GM18502 (cell line): ENCODE results near the gene FERMT3.

Experiments
- ATAC-seq: cut with Tn5 transposase; IDR thresholded peaks from one replicate; pipeline ENCODE4 v1.9.1; 2021; ENCODE audit warnings: mild to moderate bottlenecking; ENCODE audit not compliant: unreplicated experiment, poor library complexity

FERMT3 gene

DNA sequence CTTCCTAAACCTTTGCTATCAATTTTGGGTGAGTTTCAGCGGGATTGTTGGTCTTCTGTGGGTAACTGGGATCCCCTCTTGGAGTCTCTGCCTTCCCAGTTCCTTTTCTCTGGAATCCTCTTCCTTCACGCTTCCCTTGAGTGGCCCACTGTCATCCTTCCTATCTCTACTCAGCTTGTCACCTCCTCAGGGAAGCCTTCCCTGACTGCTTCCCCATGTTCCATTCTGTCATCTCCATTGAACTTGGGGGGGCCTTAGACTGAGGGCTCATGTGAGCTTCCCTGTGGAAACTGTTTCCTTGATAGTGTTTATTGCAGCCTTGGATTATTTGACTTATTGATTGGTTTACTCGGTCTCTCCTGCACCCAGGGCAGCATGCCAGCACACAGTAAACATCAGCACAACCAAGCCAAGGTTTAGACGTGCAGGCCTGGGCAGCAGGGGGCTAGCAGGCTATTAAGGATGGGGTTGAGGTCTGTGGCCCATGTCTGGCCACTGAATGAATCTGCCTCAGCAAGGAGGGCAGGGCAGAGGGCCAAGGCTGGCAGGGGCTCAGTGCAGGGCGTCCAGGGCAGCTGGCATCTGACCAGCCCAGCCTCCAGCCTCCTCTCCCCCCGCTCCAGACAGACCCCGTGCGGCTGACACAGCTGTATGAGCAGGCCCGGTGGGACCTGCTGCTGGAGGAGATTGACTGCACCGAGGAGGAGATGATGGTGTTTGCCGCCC, 12.3 kb downstream of the FERMT3 start:
- ATAC-seq: no peak

DNA sequence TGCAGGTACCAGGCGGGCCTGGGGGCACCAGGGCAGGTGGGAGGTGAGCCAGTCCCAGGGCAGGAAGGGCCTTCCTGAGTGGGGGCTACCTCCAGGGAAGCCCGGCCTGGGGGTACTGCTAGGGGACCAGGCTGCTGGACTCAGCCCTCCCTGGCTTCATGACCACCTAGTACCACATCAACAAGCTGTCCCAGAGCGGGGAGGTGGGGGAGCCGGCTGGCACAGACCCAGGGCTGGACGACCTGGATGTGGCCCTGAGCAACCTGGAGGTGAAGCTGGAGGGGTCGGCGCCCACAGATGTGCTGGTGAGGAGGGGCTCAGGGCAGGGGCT, 12.8 kb downstream of the FERMT3 start:
- ATAC-seq: no peak

DNA sequence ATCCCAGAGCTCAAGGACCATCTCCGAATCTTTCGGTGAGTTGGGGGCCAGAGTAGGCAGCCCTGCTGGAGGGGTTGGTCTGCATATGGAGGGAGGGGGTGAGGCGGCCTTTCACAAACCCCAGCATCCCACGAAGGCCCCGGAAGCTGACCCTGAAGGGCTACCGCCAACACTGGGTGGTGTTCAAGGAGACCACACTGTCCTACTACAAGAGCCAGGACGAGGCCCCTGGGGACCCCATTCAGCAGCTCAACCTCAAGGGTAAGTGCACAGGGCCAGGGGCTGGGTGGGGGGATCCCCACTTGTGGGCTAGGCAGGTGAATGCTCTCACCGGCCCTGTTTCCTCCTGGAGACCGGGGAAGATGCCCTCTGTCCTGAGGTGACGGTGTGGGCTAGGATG, 13.2 kb downstream of the FERMT3 start:
- ATAC-seq: no peak

DNA sequence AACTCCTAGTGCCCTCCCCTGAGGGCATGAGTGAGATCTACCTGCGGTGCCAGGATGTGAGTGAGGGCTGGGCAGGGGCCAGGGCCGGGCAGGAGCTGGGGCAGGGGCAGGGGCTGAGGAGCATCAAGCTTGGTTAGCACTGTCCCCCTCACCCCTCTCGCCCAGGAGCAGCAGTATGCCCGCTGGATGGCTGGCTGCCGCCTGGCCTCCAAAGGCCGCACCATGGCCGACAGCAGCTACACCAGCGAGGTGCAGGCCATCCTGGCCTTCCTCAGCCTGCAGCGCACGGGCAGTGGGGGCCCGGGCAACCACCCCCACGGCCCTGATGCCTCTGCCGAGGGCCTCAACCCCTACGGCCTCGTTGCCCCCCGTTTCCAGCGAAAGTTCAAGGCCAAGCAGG, 13.8 kb downstream of the FERMT3 start:
- no peak for ATAC-seq

DNA sequence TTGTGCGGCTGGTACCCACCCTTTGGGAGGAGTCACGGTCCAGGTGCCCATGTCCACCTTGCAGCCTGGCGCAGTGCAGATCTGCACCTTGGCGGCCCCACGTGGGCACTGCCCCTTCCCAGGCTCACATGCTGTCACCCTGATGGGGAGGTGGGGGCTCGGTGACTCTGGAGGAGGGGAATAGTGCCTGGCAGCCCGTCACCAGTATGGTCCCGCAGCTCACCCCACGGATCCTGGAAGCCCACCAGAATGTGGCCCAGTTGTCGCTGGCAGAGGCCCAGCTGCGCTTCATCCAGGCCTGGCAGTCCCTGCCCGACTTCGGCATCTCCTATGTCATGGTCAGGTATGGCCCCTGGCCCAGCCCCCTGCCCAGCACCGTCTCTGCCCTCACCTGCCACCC, 14.3 kb downstream of the FERMT3 start:
- no peak for ATAC-seq

DNA sequence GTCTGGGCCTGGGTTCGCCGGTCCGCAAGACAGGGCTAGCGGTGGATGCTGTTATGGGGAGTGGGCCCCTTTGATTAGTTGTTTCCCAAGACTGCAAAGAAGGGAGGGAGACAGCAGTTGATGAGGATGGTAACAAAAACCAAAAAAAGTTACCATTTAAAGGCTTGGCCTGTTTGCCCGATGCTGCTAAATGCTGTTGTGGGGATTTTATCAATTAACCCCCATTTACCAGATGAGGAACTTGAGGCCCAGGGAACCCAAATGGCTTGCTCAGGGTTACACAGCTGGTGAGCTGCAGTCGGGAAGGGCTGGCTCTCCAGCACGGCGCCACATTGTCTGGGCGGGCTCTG, 16.1 kb downstream of the FERMT3 start:
- ATAC-seq: no peak

DNA sequence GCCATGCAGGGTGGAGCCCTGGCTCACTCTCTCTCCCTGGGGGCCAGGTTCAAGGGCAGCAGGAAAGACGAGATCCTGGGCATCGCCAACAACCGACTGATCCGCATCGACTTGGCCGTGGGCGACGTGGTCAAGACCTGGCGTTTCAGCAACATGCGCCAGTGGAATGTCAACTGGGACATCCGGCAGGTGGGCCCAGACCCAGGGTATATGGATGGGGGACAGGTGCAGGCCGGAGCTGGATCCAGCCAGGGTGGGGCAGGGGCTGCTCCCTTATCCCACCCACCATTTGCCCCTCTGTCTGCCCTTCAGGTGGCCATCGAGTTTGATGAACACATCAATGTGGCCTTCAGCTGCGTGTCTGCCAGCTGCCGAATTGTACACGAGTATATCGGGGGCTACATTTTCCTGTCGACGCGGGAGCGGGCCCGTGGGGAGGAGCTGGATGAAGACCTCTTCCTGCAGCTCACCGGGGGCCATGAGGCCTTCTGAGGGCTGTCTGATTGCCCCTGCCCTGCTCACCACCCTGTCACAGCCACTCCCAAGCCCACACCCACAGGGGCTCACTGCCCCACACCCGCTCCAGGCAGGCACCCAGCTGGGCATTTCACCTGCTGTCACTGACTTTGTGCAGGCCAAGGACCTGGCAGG, 16.6 kb downstream of the FERMT3 start:
- ATAC-seq: no peak

DNA sequence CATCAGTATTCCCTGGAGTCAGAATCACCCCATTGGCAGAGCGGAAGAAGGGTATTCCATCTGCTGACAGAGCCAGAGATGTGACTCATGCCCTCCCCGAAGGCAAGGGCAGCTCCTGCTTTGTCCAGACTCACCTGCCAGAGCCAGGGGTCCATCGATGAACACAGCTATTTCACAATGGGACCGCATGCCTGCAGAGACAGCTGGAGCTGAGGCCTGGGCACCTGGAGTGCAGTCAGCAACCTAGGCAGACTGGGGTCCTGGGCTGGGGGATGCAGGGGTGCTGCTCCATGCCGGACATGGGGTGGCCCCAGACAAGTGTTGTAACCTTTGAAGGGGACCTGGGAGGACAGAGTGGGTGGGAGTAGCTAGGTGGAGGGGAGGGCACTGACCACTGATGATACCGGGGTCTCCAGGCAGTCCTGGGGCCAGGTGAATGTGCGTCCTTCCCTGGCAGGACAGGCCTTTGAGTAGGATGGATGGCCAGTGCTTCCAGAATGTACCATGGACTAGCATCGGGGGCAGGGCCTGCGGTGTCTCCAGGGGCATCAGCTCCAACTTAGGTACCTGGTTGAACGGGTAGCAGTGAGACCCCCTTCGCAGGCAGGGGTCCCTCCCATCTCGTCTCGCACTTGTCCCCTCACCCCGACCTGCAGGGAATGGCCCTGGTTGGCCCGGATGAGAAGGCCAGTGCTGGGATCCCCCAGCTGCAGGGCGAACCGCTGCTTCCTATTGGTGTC, 17.8 kb downstream of the FERMT3 start:
- no peak for ATAC-seq

DNA sequence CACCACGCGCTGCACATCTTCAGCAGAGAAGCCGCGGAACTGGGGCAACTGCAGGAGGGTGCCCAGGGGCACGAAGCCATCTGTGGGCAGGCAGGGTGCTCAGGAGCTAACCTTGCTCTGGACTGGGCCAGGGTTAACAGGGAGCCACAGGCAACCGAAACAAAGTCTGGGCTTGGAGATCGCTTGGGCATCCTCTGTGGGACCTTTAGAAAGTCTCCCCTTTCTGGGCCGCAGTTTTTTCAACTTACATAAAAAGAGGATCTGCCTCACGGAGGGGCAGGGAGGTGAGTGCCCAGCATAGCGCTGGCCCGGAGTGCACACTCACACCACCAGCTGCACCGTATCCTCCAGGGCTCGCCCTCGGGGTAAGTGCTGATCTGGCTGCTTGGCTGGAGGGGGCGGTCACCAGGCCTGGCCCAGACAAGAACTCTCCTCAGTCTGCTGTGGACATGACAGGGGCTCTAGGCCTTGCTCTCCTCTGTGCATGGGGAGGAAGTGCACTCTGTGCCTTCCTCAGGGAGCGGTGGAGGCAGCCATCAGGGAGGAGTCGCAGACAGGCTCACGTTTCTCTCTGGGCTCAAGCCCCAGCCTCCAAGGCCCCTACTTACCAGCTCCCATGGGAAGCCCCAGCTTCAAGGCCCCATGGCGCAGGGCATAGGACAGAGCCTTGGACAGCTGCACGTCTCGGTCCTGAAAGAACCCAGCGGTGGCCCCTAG, 18.5 kb downstream of the FERMT3 start:
- ATAC-seq: no peak

DNA sequence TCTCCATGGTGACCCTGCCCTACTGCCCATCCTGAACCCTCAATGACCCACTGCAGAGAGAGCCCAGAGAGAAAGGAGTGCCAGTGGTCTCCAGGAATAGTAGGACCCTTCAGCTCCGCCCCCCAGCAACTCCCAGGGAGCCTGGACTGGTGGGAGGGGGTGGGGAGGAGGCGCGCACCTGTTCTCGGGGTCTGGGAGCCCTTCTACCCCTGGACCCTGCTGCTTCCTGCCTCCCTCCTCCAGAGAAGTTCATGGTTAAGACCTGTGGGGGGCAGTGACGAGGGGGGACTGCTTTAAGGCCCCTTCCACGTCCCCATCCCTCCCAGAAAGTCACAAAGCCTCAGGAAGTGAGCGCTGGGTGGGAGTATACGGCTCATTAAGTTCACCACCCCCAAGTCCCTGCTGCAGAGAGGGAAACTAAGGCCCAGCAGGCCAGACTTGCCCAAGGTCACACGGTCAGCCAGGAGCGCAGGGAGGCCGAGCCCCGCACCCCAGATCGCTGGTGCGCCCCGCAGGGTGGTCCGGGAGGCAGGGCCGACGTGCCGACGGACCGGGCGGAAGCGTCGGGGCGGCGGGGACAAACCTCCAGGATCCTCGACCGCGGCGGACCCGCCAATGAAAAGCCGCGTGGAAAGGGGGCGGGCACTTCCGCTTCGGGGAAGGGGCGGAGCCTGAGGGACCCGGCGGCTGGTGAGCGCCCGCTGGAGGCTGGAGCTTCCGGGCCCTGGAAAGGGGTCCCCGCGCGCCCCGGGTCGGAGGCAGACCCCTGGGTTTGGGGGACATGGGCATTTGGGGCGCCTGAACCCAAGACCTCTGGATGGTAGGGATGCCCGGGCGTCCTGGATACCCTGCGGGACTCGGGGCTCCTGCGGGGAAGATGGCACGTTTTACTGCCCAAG, 19.3 kb downstream of the FERMT3 start, which contains the start of the genes NUDT22 and TRPT1:
TSS of gene NUDT22 (plus strand) at position 667 of the 899 bp plus-strand sequence. CDS start 379 bp downstream, outside the sequence.
TSS of gene TRPT1 (minus strand) at position 579 of the 899 bp plus-strand sequence. CDS start at position 253, 326 bp downstream.
- ATAC-seq: peak; percentile 49

DNA sequence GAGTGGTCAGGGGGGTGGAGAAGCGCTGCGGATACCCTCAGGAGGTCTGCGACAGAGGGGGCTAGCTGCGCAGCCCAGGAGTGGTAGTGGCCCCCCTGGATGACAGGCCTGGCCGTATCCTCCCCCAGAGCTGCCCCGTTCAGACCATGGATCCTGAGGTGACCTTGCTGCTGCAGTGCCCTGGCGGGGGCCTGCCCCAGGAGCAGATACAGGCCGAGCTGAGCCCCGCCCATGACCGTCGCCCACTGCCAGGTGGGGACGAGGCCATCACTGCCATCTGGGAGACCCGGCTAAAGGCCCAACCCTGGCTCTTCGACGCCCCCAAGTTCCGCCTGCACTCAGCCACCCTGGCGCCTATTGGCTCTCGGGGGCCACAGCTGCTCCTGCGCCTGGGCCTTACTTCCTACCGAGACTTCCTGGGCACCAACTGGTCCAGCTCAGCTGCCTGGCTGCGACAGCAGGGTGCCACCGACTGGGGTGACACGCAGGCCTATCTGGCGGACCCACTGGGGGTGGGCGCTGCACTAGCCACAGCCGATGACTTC, 20.1 kb downstream of the FERMT3 start:
- ATAC-seq: peak; percentile 21

DNA sequence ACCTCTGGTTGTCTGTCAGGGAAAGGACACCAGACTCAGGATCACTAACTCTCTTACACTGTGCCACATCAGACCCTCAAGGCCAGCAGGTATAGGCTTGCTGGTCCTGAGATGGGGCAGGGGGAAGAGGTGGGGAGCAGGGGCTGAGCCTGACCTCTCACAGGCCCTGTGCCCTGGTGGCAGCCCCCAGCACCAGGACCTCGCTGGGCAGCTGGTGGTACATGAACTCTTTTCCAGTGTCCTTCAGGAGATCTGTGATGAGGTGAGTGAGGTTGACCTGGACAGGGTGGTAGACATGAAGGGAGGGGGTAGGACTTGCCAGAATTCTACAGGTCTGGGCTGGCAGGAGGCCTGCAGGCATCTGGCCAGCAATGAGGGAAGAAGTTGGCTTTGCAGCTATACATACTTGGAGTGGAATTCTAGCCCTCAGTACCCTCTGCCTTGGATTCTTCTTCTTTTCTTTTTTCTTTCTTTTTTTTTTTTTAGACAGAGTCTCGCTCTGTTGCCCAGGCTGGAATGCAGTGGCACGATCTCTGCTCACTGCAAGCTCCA, 21.0 kb downstream of the FERMT3 start:
- no peak for ATAC-seq

DNA sequence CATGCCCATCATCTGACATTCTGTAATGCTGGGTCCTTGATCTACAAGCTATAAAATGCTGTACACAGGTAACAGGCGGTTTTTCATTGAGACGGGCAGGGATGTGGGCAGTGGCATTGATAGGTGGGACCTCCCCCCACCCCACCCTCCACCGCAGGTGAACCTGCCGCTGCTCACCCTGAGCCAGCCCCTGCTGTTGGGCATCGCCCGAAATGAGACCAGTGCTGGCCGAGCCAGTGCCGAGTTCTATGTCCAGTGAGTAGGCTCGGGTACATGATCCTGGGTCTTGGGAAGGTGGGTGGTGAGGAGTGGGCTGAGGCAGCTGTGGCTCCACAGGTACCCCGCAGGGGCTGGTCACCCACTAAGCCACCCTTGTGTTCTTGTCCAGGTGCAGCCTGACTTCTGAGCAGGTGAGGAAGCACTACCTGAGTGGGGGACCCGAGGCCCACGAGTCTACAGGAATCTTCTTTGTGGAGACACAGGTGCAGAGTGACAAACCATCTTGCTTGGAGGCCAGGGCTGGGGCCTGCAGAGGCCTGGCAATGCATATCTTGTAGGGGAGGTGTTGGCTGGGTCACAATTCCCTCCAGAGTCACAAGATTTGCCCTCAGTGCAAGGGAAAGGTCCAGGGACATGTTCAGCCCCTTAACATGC, 22.7 kb downstream of the FERMT3 start:
- ATAC-seq: no peak

DNA sequence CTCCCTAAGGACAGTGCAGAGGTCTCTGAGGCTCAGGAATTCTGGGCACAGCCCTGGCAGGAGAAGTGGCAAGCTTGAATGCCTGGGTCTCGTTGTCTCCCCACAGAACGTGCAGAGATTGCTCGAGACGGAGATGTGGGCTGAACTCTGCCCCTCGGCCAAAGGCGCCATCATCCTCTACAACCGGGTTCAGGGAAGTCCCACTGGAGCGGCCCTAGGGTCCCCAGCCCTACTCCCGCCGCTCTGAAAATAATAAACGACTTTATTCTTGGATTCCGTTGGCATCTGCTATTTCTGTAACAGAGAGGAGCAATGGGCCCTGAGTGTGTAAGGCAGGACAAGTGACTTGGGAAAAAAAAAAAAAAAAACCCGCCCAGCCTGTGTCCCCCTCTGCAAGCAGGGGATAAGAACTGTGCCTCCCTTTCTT, 23.2 kb downstream of the FERMT3 start:
- ATAC-seq: no peak

DNA sequence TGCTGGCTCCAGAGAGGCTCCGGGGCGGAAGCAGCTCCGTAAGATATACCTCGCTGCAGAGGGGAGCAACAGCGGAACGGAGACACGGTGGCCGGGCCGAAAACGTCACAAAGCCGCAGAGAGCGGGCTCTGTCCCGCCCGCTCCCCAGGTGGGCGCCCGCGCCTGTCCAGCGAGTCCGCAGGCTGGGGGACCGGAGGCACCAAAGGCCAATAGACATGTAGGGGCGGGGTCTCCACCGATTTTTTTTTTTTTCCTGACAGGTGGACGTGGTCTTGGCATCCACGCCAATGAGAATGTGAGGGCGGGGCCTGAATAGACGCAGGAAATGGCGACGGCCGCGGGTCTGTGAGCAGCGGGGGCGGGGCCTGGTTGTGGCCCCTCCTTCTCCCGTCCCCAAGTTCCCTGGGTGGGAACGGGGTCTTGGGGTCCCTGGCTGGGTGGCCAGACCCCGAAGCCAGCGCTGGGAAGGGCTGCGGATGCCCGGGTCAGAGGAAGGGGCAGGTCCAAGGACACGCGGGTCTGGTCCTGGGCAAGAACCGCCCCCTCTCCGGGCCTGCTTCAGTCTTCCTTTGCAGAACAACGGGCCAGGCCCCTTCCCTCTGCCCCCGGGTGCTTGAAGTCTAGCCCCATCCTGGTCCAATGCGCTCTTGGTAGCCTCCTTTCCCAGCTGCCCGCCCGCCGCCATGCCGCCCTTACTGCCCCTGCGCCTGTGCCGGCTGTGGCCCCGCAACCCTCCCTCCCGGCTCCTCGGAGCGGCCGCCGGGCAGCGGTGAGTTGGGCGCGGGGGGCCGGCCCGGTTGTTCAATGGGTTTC, 23.9 kb downstream of the FERMT3 start, which contains the start of gene DNAJC4:
TSS of gene DNAJC4 (plus strand) at position 378 of the 814 bp plus-strand sequence. CDS start at position 685, 307 bp downstream.
- ATAC-seq: peak; percentile 47

DNA sequence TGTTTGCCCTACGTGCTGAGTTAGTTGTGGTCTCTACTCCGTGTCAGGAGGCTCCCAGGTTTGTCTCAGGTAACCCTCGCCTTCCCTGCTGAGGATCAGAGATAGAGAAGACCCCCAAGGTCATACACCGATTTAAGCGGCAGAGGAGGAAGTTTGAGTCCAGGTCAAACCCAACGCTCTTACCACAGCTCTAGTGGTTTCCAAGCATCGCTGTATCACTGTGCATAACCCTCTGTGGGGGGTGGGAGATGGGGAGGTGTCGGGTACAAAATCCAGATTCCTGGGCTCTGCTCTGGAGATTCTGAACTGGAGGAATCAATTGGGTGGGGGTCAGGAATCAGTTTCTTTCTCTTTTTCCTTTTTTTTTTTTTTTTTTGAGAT, 24.5 kb downstream of the FERMT3 start:
- no peak for ATAC-seq

DNA sequence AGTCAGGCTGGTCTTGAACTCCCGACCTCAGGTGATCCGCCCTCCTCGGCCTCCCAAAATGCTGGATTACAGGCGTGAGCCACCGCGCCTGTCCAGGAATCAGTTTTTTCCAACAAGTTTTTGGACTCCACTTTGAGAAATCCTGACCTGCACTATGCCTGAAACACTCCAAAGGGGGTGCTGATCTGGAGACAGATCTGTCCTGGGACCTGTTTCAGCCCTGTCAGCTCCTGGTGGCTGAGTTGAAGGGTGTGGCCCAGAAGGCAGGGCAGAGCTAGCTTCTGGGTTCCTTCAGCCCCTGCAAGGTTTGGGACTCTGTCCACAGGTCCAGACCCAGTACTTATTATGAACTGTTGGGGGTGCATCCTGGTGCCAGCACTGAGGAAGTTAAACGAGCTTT, 25.0 kb downstream of the FERMT3 start:
- no peak for ATAC-seq
